Natural killer cell (primary cell): Measurements from ENCODE around the gene SNAP29. TPM values are rescaled to one million over a fixed set of nuclear protein-coding genes. Genes with fewer than 3 reads are reported as not detected.

Experiments
- ATAC-seq, 3 donors: fragments of 150-1000 bp in 2 of 3; fragments of 200-7000 bp in 1 of 3; cut with Tn5 transposase; 1 replicate in 1 of 3; 2 replicates in 2 of 3; pipeline ENCODE4 v1.10.0; 2021; ENCODE audit warnings: mild to moderate bottlenecking in 2 of 3, moderate library complexity in 2 of 3
- DNase-seq, 2 donors: peaks; one replicate each; pipeline versions ENCODE4 v3.0.0 to v3.0.0-alpha.2; 2013 to 2021; ENCODE audit warnings: mixed read lengths in 1 of 2
- H3K27ac ChIP-seq: one replicate; pipeline ENCODE4 v1.5.1; 2013; ENCODE audit warnings: mild to moderate bottlenecking, low read length
- H3K27me3 ChIP-seq: one replicate; pipeline ENCODE4 v1.6.1; 2013; ENCODE audit warnings: low read length; ENCODE audit not compliant: control insufficient read depth, insufficient read depth
- H3K36me3 ChIP-seq: one replicate; pipeline ENCODE4 v1.6.1; 2013; ENCODE audit warnings: low read length; ENCODE audit not compliant: control insufficient read depth, insufficient read depth
- H3K4me1 ChIP-seq: one replicate; pipeline ENCODE4 v1.6.1; 2013; ENCODE audit warnings: low read length; ENCODE audit not compliant: control insufficient read depth, insufficient read depth
- H3K4me3 ChIP-seq: one replicate; pipeline ENCODE4 v1.5.1; 2013; ENCODE audit warnings: low read length
- H3K9me3 ChIP-seq: one replicate; pipeline ENCODE4 v1.6.1; 2013; ENCODE audit warnings: low read length; ENCODE audit not compliant: control insufficient read depth, insufficient read depth
- H3K27ac Mint-ChIP-seq, 2 donors: one replicate each; pipeline ENCODE4 v1.8.0; 2022; ENCODE audit warnings: mild to moderate bottlenecking in 2 of 2, mixed read lengths in 2 of 2, moderate library complexity in 1 of 2
- H3K27me3 Mint-ChIP-seq, 2 donors: one replicate each; pipeline ENCODE4 v1.8.0; 2022; ENCODE audit warnings: low read depth in 2 of 2, mixed read lengths in 2 of 2
- H3K36me3 Mint-ChIP-seq: one replicate; pipeline ENCODE4 v1.8.0; 2022; ENCODE audit warnings: mixed read lengths
- H3K4me1 Mint-ChIP-seq, 2 donors: one replicate each; pipeline ENCODE4 v1.8.0; 2022; ENCODE audit warnings: mixed read lengths in 2 of 2
- H3K4me3 Mint-ChIP-seq: one replicate; pipeline ENCODE4 v1.8.0; 2022; ENCODE audit warnings: mild to moderate bottlenecking, moderate library complexity, mixed read lengths
- H3K9me3 Mint-ChIP-seq, 2 donors: one replicate each; pipeline ENCODE4 v1.8.0; 2022; ENCODE audit warnings: mixed read lengths in 2 of 2
- CTCF ChIP-seq: fragments of 200-600 bp; IDR thresholded peaks from one replicate; pipeline ENCODE4 v1.8.0; 2022; ENCODE audit warnings: antibody characterized with exemption
- WGBS: methylation state at CpG from one replicate; pipeline ENCODE4 v1.1.7; 2013; ENCODE audit warnings: missing lambda C conversion rate; ENCODE audit not compliant: insufficient coverage; 5-methylcytosine and 5-hydroxymethylcytosine counted together
- intact Hi-C: fragments of 100-400 bp; cut with micrococcal nuclease; formaldehyde crosslinking; loops from one replicate; pipeline ENCODE4 v1.14.2; 2022
- total RNA-seq, 4 donors: library from RNA; stranded (reverse); fragments of 120-200 nt in 1 of 4; gene quantifications; one replicate each; pipeline versions ENCODE4 v1.2.3 to v1.2.4, GENCODE V29; 2013 to 2022

SNAP29 gene
- total RNA-seq, 3 donors from 2014 or later (not counting 1 experiment from before 2014, with no cell fraction given), result 35.1 to 40.3 (median 36.8) TPM

- no peaks in the 10 kb centered on the region for H3K9me3 Mint-ChIP-seq
- Histone ChIP-seq H3K36me3 (peaks cover 57% of the 10 kb centered on the region), H3K4me1 (no peaks in the 10 kb centered on the region), H3K27me3 (no peaks in the 10 kb centered on the region), H3K27ac (no peak overlapping the region), H3K4me3 (no peak overlapping the region), H3K9me3 (no peaks in the 10 kb centered on the region)
- H3K4me1 Mint-ChIP-seq, result peaks cover 10 to 12% of the 10 kb centered on the region in 2 donors
- no peak for TF ChIP-seq CTCF
- no peak overlapping the region for H3K27ac Mint-ChIP-seq
- no peak for DNase-seq
- WGBS, result 98% methylated on average over 3 of the region's 5 CpGs
- intact Hi-C loops, result no loop called here
- no peaks in the 10 kb centered on the region for H3K27me3 Mint-ChIP-seq
- H3K4me3 Mint-ChIP-seq, result no peak overlapping the region
- H3K36me3 Mint-ChIP-seq, result peaks cover 7% of the 10 kb centered on the region
- ATAC-seq, result no peak
Observed at GRCh38 chr22:20814221-20814808, 44.5 kb upstream of the SNAP29 start.

GRCh38 chr22:20815477-20816050 is 43.2 kb upstream of the SNAP29 start:
- no peaks in the 10 kb centered on the region for H3K9me3 ChIP-seq
- no peaks in the 10 kb centered on the region for H3K27me3 ChIP-seq
- H3K4me1 ChIP-seq, result no peaks in the 10 kb centered on the region
- intact Hi-C loops, result no loop called here
- H3K36me3 Mint-ChIP-seq, result peaks cover 7% of the 10 kb centered on the region
- H3K27me3 Mint-ChIP-seq, result no peaks in the 10 kb centered on the region
- H3K27ac Mint-ChIP-seq, result no peak overlapping the region
- TF ChIP-seq CTCF, result no peak
- peaks cover 10 to 12% of the 10 kb centered on the region in 2 donors for H3K4me1 Mint-ChIP-seq
- DNase-seq (no peak), ATAC-seq (no peak)
- H3K9me3 Mint-ChIP-seq, result no peaks in the 10 kb centered on the region
- 98% methylated on average over 9 of the region's 9 CpGs for WGBS
- no peak overlapping the region for H3K4me3 Mint-ChIP-seq
- no peak overlapping the region for H3K27ac ChIP-seq
- H3K4me3 ChIP-seq, result no peak overlapping the region
- peaks cover 62% of the 10 kb centered on the region for H3K36me3 ChIP-seq

- Histone ChIP-seq H3K4me3 (no peak overlapping the region), H3K27me3 (no peaks in the 10 kb centered on the region), H3K36me3 (peaks cover 60% of the 10 kb centered on the region), H3K9me3 (no peaks in the 10 kb centered on the region), H3K27ac (no peak overlapping the region), H3K4me1 (no peaks in the 10 kb centered on the region)
- Mint-ChIP-seq H3K4me1 (peaks cover under 1 to 2% of the 10 kb centered on the region in 2 donors), H3K9me3 (no peaks in the 10 kb centered on the region), H3K27me3 (no peaks in the 10 kb centered on the region), H3K27ac (no peak overlapping the region), H3K36me3 (peaks cover 7% of the 10 kb centered on the region), H3K4me3 (no peak overlapping the region)
- no peak for TF ChIP-seq CTCF
- DNase-seq, result no peak
- intact Hi-C loops, result no loop called here
- ATAC-seq, result no peak
- 97% methylated on average over 6 of the region's 6 CpGs for WGBS
Observed at GRCh38 chr22:20816559-20816958, 42.2 kb upstream of the SNAP29 start.

- H3K4me1 Mint-ChIP-seq, result no peaks in the 10 kb centered on the region
- H3K27ac Mint-ChIP-seq, result peak overlapping the region in 1 of 2 donors; percentile 2
- no peak overlapping the region for H3K27ac ChIP-seq
- no peaks in the 10 kb centered on the region for H3K4me1 ChIP-seq
- DNase-seq (no peak), ATAC-seq (no peak)
- intact Hi-C loops, result no loop called here
- H3K9me3 ChIP-seq, result no peaks in the 10 kb centered on the region
- H3K4me3 Mint-ChIP-seq, result no peak overlapping the region
- H3K27me3 Mint-ChIP-seq, result no peaks in the 10 kb centered on the region
- H3K9me3 Mint-ChIP-seq, result no peaks in the 10 kb centered on the region
- H3K36me3 Mint-ChIP-seq, result peaks cover 7% of the 10 kb centered on the region
- no peak overlapping the region for H3K4me3 ChIP-seq
- no peak for TF ChIP-seq CTCF
- H3K27me3 ChIP-seq, result no peaks in the 10 kb centered on the region
- H3K36me3 ChIP-seq, result peaks cover 57% of the 10 kb centered on the region
- WGBS, result 98% methylated on average over 3 of the region's 3 CpGs
Observed at GRCh38 chr22:20818471-20818870, 40.3 kb upstream of the SNAP29 start.
